Neural crest cell (in vitro differentiated cells): ENCODE results near the gene ITGB3BP. TPM values are rescaled to one million over a fixed set of nuclear protein-coding genes. Genes with fewer than 3 reads are reported as not detected.

Source experiments
- DNase-seq: peaks from one replicate; pipeline ENCODE4 v3.0.0; 2021; ENCODE audit warnings: low read depth, mixed read lengths, low spot score
- H3K27ac Mint-ChIP-seq: one replicate; pipeline ENCODE4 v1.8.0; 2021; ENCODE audit warnings: mild to moderate bottlenecking, mixed read lengths; ENCODE audit not compliant: unreplicated experiment
- H3K27me3 Mint-ChIP-seq: 2 replicates; pipeline ENCODE4 v1.8.0; 2021; ENCODE audit warnings: low read depth, mild to moderate bottlenecking, mixed read lengths
- H3K36me3 Mint-ChIP-seq: 2 replicates; pipeline ENCODE4 v1.8.0; 2021; ENCODE audit warnings: low read depth, mild to moderate bottlenecking, mixed read lengths
- H3K4me1 Mint-ChIP-seq: 2 replicates; pipeline ENCODE4 v1.8.0; 2021; ENCODE audit warnings: mixed read lengths
- H3K4me3 Mint-ChIP-seq: one replicate; pipeline ENCODE4 v1.8.0; 2021; ENCODE audit warnings: mild to moderate bottlenecking, mixed read lengths
- H3K9me3 Mint-ChIP-seq: 2 replicates; pipeline ENCODE4 v1.8.0; 2021; ENCODE audit warnings: mixed read lengths
- total RNA-seq: library from RNA; stranded (reverse); gene quantifications from 2 replicates; pipeline ENCODE4 v1.2.1, GENCODE V29; 2021
- TF ChIP-seq, protein P1 (sequence below): fragments of 200-600 bp; sonication (generic); conservative IDR thresholded peaks from 2 replicates; pipeline ENCODE4 v1.5.0; 2021; ENCODE audit warnings: antibody characterized with exemption, mild to moderate bottlenecking

The ITGB3BP gene
- total RNA-seq, 1 donor from 2014 or later: 55.8 TPM

DNA sequence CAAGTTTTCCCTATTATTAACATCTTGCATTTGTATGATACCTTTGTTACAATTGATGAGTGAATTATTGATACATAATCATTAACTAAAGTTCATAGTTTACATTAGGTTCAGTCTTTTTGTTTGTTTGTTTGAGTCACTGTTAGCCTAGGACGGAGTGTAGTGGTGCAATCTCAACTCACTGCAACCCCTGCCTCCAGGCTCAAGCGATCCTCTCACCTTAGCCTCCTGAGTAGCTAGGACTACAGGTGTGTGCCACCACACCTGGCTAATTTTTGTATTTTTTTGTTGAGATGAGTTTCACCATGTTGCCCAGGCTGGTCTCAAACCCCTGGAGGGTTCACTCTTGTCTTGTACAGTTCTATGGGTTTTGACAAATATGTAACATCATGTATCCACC, 36.3 kb upstream of the ITGB3BP start:
- H3K9me3 Mint-ChIP-seq: peaks cover 2% of the 10 kb centered on the region
- no peak overlapping the region for H3K27ac Mint-ChIP-seq
- no peaks in the 10 kb centered on the region for H3K4me1 Mint-ChIP-seq
- DNase-seq: no peak
- H3K36me3 Mint-ChIP-seq: peaks cover 4% of the 10 kb centered on the region
- H3K4me3 Mint-ChIP-seq: no peak overlapping the region
- H3K27me3 Mint-ChIP-seq: no peaks in the 10 kb centered on the region
- TF ChIP-seq, protein P1, sequence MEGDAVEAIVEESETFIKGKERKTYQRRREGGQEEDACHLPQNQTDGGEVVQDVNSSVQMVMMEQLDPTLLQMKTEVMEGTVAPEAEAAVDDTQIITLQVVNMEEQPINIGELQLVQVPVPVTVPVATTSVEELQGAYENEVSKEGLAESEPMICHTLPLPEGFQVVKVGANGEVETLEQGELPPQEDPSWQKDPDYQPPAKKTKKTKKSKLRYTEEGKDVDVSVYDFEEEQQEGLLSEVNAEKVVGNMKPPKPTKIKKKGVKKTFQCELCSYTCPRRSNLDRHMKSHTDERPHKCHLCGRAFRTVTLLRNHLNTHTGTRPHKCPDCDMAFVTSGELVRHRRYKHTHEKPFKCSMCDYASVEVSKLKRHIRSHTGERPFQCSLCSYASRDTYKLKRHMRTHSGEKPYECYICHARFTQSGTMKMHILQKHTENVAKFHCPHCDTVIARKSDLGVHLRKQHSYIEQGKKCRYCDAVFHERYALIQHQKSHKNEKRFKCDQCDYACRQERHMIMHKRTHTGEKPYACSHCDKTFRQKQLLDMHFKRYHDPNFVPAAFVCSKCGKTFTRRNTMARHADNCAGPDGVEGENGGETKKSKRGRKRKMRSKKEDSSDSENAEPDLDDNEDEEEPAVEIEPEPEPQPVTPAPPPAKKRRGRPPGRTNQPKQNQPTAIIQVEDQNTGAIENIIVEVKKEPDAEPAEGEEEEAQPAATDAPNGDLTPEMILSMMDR: no peak

GRCh38 chr1:63557365-63557987, 34.5 kb upstream of the ITGB3BP start:
- no peak overlapping the region for H3K4me3 Mint-ChIP-seq
- H3K27me3 Mint-ChIP-seq: no peaks in the 10 kb centered on the region
- H3K36me3 Mint-ChIP-seq: peaks cover 2% of the 10 kb centered on the region
- no peaks in the 10 kb centered on the region for H3K4me1 Mint-ChIP-seq
- peak; percentile 30 for DNase-seq
- TF ChIP-seq, protein P1: peak; percentile 71
- H3K27ac Mint-ChIP-seq: no peak overlapping the region
- H3K9me3 Mint-ChIP-seq: no peaks in the 10 kb centered on the region

GRCh38 chr1:63555480-63555879, 32.5 kb upstream of the ITGB3BP start:
- H3K27ac Mint-ChIP-seq: no peak overlapping the region
- H3K4me3 Mint-ChIP-seq: no peak overlapping the region
- no peak for DNase-seq
- H3K9me3 Mint-ChIP-seq: no peaks in the 10 kb centered on the region
- no peaks in the 10 kb centered on the region for H3K4me1 Mint-ChIP-seq
- H3K36me3 Mint-ChIP-seq: peaks cover 2% of the 10 kb centered on the region
- TF ChIP-seq, protein P1: no peak
- H3K27me3 Mint-ChIP-seq: no peaks in the 10 kb centered on the region

GRCh38 chr1:63548877-63549276, 25.9 kb upstream of the ITGB3BP start:
- Mint-ChIP-seq H3K27me3 (no peaks in the 10 kb centered on the region), H3K4me1 (no peaks in the 10 kb centered on the region), H3K4me3 (no peak overlapping the region), H3K27ac (no peak overlapping the region), H3K9me3 (no peaks in the 10 kb centered on the region), H3K36me3 (peaks cover 11% of the 10 kb centered on the region)
- TF ChIP-seq, protein P1: no peak
- DNase-seq: no peak

DNA sequence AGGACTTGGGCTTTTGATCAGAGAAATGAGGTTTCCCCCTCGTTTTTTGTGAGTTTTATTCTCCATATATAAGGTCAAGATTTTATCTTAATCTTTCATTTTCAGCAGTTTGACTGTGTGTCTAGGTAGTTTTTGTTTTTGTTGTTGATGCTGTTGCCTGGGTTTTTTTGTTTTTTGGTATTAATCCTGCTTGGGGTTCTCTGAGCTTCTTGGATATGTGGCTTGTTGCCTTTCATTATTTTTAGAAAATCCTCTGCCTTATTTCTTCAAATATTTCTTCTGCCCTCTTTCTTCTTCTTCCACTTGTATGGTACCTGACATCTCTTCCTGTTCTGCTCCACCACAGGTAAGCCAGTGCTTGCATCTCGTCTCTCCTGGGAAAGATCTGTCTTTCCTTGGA, 25.3 kb upstream of the ITGB3BP start:
- peaks cover 11% of the 10 kb centered on the region for H3K36me3 Mint-ChIP-seq
- no peak overlapping the region for H3K4me3 Mint-ChIP-seq
- no peaks in the 10 kb centered on the region for H3K27me3 Mint-ChIP-seq
- DNase-seq: no peak
- H3K9me3 Mint-ChIP-seq: no peaks in the 10 kb centered on the region
- TF ChIP-seq, protein P1: no peak
- no peaks in the 10 kb centered on the region for H3K4me1 Mint-ChIP-seq
- no peak overlapping the region for H3K27ac Mint-ChIP-seq
